Measurements from ENCODE around the gene CCDC80. TPM values are rescaled to one million over a fixed set of nuclear protein-coding genes. Genes with fewer than 3 reads are reported as not detected.
"Not testable (repeated sequence)": the region's sequence is repeated elsewhere in the genome, so short reads cannot be mapped to it uniquely, and the experiment has no call there.

The CCDC80 gene
- polyA plus RNA-seq, 4 donors: 79.1 to 121 (median 99.6) TPM

- DNase-seq (ENCODE audit: low read depth in 4 of 4, low spot score in 2 of 4): no peak
Measured at GRCh38 chr3:112602217-112602838, 38.6 kb downstream of the CCDC80 start.

DNA sequence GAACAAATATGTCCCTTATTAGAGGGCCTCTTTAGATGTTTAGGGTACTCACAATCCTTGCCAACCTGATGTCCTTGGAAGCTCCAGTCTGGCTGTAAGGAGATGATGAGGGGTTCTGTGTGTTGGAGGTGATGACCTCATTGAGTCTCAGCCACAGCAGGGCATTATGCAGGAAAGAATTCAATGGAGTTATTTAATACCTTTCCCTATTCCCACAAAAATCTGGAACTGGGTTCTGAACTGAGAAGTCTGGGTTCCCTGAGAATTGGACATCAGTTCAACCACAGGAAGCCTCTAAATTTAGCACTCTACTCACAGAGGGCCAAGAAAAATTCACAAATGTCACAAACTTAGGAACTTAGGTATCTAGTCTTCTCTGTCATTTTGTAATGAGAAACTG is 42.2 kb downstream of the CCDC80 start:
- no peak for DNase-seq (ENCODE audit: low read depth in 4 of 4, low spot score in 2 of 4)

- DNase-seq (ENCODE audit: low read depth in 4 of 4, low spot score in 2 of 4): no peak
Measured at GRCh38 chr3:112597945-112598344, 43.0 kb downstream of the CCDC80 start.

DNA sequence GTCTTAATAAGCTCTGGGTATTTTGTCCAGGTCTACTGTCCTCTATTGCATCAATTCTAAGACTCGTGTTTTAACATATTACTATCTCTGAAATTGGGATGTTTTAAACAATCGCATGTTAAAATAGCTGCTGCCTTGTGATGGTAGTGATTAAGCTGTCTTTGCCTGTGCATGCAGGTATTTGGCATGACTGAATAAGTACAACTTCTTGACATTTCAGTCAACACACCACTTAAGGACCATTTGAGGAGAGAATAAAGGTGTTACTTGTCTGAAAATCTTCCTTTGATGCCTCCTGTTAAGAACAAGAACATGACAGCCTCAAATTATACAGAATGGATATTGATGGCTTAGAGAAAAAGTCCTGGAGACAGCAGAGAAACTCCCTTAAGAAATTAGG is 46.1 kb downstream of the CCDC80 start:
- DNase-seq (ENCODE audit: low read depth in 4 of 4, low spot score in 2 of 4): no peak

DNA sequence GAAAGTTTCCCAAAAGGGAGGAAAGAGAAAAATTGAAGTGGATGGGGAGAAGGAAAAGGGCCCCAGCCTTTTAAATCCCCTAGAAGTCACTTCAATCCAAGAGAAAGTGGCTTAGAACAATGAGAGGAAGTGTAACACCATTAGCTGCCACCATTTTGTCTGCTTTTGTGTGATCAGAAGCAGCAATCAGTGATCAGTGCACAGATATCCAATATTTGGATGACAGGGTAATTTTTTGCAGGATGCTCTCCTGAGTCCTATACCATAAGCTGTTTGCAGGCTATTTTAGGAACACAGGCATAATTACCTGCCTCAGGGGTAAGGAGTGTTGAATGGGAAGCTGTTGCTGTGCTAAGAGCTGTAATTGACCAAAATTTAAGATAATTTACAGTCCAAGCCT is 47.7 kb downstream of the CCDC80 start:
- no peak for DNase-seq (ENCODE audit: low read depth in 4 of 4, low spot score in 2 of 4)

GRCh38 chr3:112587336-112587735 is 53.6 kb downstream of the CCDC80 start:
- DNase-seq (ENCODE audit: low read depth in 4 of 4, low spot score in 2 of 4): no peak

DNA sequence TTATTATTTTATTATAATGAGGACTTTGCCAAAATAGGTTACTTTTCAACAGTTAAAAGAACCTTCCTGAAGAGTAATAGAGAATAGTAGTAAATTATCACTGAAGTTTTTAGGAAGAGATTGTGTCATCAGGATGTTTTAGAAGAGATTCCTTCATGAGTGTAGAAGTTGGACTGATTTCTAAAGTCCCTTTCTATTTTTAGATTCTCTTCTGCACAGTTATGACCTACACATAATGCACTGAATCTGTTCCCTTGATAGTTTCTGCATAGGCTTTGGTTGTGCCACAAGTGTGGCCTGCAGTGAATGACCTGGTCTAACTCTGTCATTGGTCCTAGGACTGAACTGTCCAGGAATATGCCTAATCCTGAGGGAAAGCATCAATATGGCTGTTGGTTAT is 55.2 kb downstream of the CCDC80 start:
- no peak for DNase-seq (ENCODE audit: low read depth in 4 of 4, low spot score in 2 of 4)

- DNase-seq (ENCODE audit: low read depth in 4 of 4, low spot score in 2 of 4): no peak
Measured at GRCh38 chr3:112583105-112583504, 57.8 kb downstream of the CCDC80 start.

DNA sequence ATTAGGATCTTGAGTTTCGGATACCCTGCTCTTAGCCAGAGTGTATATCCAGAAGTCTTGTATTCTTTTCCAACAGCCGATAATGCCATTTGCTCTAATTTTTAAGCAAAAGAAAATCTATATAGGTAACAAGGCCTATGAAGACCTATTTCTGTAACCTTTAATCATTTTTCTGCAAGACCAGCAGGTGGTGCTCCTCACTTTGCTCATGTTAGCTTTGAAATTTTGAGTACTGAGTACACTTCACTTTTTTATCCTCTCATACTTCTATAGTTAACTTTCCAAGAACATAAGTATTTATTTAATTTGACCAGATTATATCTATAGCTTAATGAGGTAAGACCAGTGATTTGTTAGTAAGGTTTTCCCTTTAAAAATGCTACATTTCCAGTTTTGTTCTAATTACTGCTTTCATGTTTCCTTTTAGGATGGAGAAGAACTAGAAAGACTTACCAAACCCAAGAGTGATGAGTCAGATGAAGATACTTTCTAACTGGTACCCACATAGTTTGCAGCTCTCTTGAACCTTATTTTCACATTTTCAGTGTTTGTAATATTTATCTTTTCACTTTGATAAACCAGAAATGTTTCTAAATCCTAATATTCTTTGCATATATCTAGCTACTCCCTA is 58.6 kb downstream of the CCDC80 start:
- DNase-seq (ENCODE audit: low read depth in 4 of 4, low spot score in 2 of 4): peak in 3 of 4 donors; percentile 17 to 33 (median 24)

DNA sequence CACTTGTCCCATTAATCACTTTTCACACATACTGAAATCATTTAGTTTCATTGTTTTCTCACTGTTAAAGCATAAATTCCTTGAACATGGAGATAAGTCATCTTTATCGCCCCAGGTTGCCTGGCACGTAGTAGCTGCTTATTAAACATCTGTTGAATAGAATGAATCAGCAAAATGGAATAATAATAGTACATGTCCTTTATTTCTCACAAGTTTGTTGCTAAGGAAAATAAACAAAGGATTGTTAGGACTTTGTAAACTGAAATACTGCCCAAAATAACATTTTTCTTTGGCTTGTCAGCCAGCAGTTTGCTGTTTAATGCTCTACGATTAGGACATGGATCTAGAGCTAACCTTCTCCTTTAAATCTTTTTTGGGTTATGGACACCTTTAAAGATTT is 61.2 kb downstream of the CCDC80 start:
- no peak for DNase-seq (ENCODE audit: low read depth in 4 of 4, low spot score in 2 of 4)

DNA sequence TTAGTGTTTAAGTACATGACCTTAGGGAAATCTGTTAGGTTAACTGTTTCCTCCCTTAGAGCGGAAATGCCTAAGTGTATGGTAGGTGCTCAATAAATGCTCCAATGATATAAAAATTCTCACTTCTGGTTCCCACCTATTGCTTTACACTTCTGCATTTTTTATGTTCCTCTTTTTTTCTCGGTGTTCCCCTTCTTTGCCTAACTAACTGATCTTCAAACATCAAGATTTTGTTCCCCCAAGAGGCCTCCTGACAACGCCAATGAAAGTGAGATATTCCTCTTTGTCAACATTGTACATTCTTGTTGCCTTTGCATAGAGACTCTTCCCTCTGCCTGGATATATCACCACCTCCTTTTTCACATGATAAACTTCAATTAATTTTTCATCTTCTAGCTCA is 61.7 kb downstream of the CCDC80 start:
- DNase-seq (ENCODE audit: low read depth in 4 of 4, low spot score in 2 of 4): no peak

DNA sequence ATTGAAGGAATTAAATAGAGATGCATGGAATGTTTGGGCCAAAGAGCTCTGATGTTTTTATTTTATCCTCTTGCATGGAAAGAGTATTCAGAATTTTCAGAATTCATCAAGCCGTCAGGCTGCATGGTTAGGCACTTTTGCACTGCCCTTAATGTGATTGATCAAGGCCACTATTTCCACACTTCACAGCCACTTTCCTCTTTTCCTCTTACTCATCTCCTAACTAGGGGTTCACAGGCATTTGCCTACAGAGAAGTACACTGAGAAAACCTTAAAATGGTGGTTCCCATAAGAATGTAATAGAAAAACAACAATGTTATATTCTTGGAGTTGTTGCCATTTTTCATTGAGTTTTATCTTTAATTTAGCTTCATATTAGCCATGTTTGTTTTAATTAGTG is 68.2 kb downstream of the CCDC80 start:
- no peak for DNase-seq (ENCODE audit: low read depth in 4 of 4, low spot score in 2 of 4)

DNA sequence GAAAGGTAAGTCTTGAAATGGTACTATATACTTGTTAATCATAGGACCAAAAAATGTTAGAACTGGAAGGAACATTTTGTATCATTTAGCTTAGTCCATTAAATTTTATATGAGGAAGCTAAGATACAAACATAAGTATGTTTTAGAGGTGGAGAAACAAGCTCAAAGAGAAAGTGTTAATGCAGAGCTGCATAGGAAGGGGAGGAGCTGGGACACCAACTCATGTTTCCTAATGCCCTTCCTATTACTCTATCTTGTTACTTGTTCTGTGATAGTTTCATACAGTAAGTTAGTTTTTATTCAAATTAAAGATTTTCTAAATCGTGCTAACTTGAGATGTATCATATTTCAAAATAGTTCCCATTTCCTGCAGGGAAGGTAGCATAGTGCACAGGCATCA is 71.7 kb downstream of the CCDC80 start:
- DNase-seq (ENCODE audit: low read depth in 4 of 4, low spot score in 2 of 4): no peak

DNA sequence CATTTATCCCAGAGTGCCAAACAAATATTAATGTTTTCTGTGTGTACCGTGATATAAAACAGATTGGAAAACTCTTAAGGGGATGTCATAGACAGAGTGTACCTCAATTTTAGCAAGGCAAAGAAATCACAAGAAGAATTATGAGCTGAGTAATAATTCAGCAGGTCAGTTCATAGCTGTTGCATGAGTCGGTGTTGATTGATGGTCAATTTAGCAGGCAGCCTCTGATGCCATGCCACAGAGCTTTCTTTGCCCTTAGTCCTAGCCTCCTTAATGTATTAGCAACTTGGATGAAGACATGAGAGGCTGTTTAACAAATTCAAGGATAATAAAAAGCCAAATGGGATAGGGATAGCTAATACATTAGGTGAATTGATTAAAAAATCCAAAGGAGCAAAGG is 72.3 kb downstream of the CCDC80 start:
- no peak for DNase-seq (ENCODE audit: low read depth in 4 of 4, low spot score in 2 of 4)

- no peak for DNase-seq (ENCODE audit: low read depth in 4 of 4, low spot score in 2 of 4)
Measured at GRCh38 chr3:112564940-112565305, 76.0 kb downstream of the CCDC80 start.

DNA sequence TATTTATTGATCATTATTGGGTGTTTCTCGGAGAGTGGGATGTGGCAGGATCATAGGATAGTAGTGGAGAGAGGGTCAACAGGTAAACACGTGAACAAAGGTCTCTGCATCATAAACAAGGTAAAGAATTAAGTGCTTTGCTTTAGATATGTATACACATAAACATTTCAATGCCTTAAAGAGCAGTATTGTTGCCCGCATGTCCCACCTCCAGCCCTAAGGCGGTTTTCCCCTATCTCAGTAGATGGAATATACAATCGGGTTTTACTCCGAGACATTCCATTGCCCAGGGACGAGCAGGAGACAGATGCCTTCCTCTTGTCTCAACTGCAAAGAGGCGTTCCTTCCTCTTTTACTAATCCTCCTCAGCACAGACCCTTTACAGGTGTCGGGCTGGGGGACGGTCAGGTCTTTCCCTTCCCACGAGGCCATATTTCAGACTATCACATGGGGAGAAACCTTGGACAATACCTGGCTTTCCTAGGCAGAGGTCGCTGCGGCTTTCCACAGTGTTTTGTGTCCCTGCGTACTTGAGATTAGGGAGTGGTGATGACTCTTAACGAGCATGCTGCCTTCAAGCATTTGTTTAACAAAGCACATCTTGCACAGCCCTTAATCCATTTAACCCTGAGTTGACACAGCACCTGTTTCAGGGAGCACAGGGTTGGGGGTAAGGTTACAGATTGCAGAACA is 76.5 kb downstream of the CCDC80 start:
- DNase-seq (ENCODE audit: low read depth in 4 of 4, low spot score in 2 of 4): not testable (repeated sequence)

DNA sequence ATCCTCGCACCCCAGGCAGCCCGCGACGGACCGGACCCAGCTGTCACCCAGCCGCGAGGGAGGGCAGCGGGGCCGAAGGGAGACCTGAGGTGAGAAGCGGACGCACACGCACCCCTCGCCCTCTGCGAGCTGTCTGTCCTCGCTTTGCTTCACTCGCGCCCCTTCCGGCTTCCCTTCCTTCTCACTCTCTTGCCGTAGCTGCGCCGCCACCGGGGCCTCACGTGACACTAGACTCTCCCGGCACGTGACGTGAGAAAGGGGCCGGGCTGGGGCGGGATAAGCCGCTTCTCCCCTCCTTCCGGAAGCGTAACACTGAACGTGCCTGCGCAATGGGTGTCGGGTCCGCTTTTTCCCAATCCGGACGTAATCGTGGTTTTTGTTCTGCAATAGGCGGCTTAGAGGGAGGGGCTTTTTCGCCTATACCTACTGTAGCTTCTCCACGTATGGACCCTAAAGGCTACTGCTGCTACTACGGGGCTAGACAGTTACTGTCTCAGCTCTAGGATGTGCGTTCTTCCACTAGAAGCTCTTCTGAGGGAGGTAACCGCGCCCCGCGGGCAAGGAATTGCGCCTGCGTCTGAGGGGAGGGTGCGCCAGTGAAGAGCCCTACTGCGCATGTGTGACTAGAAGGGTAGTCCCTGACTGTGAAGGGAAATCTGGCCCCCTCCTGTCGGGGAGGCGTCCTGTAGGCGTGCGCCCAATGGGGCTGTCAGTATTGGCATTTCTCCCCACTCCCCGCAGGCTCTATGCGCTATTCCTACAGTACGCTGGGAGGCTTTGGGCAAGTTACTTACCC is 79.0 kb downstream of the CCDC80 start, which contains the start of the genes ATG3 and SLC35A5:
TSS of gene ATG3 (minus strand) at position 229 of the 796 bp plus-strand sequence. CDS start 434 bp downstream, outside the sequence.
TSS of gene SLC35A5 (plus strand) at position 312 of the 796 bp plus-strand sequence. CDS start 1,359 bp downstream, outside the sequence.
- DNase-seq (ENCODE audit: low read depth in 4 of 4, low spot score in 2 of 4): peak; percentile 96 to 100 (median 98)

DNA sequence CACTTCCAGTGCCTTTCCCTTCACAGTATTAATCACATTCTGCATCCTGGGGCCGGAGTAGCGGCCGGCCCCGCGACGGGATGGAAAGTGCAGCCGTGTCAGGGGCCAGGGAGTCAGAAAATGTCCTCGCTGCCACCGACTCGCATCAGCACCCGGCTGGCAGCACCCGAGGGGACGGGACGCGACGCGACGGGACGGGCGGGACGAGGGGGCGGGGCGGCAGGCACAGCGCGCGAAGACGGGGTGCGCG is 79.5 kb downstream of the CCDC80 start:
- peak in 1 of 4 donors; percentile 57 for DNase-seq (ENCODE audit: low read depth in 4 of 4, low spot score in 2 of 4)

GRCh38 chr3:112560721-112561483 is 80.0 kb downstream of the CCDC80 start:
- DNase-seq (ENCODE audit: low read depth in 4 of 4, low spot score in 2 of 4): peak; percentile 63 to 81 (median 75)

- peak in 1 of 4 donors; percentile 11 for DNase-seq (ENCODE audit: low read depth in 4 of 4, low spot score in 2 of 4)
Measured at GRCh38 chr3:112560307-112560706, 80.6 kb downstream of the CCDC80 start.

Measured in left renal cortex interstitium (tissue), 4 donors.